Measurements from ENCODE around the gene ACSM4.
"Not testable (repeated sequence)": the region's sequence is repeated elsewhere in the genome, so short reads cannot be mapped to it uniquely, and the experiment has no call there.

Gene ACSM4

GRCh38 chr12:7327918-7328317 is 24.0 kb downstream of the ACSM4 start:
- DNase-seq (ENCODE audit: insufficient read length, low spot score) (no peak), FAIRE-seq (no peak)

GRCh38 chr12:7337790-7338189 is 33.9 kb downstream of the ACSM4 start:
- DNase-seq (ENCODE audit: insufficient read length, low spot score); FAIRE-seq: not testable (repeated sequence)

- FAIRE-seq (no peak), DNase-seq (ENCODE audit: insufficient read length, low spot score) (no peak)
Measured at GRCh38 chr12:7339675-7340074, 35.8 kb downstream of the ACSM4 start.

- FAIRE-seq (peak; percentile 11), DNase-seq (ENCODE audit: insufficient read length, low spot score) (no peak)
Measured at GRCh38 chr12:7344833-7345606, 41.1 kb downstream of the ACSM4 start.

GRCh38 chr12:7346551-7347225 is 42.8 kb downstream of the ACSM4 start:
- FAIRE-seq (no peak), DNase-seq (ENCODE audit: insufficient read length, low spot score) (no peak)

GRCh38 chr12:7349418-7349817 is 45.5 kb downstream of the ACSM4 start:
- FAIRE-seq: no peak
- no peak for DNase-seq (ENCODE audit: insufficient read length, low spot score)

- no peak for DNase-seq (ENCODE audit: insufficient read length, low spot score)
- FAIRE-seq: no peak
Measured at GRCh38 chr12:7351177-7351576, 47.3 kb downstream of the ACSM4 start.

- DNase-seq (ENCODE audit: insufficient read length, low spot score) (no peak), FAIRE-seq (no peak)
Measured at GRCh38 chr12:7352661-7353060, 48.8 kb downstream of the ACSM4 start.

GRCh38 chr12:7354529-7354928 is 50.7 kb downstream of the ACSM4 start:
- DNase-seq (ENCODE audit: insufficient read length, low spot score): no peak

GRCh38 chr12:7361265-7361664 is 57.4 kb downstream of the ACSM4 start:
- FAIRE-seq: peak; percentile 83
- no peak for DNase-seq (ENCODE audit: insufficient read length, low spot score)

More at GRCh38 chr12:7354529-7354928, 50.7 kb downstream of the ACSM4 start:
- FAIRE-seq: no peak

GRCh38 chr12:7362734-7363133 is 58.9 kb downstream of the ACSM4 start:
- DNase-seq (ENCODE audit: insufficient read length, low spot score) (no peak), FAIRE-seq (no peak)

- DNase-seq (ENCODE audit: insufficient read length, low spot score) (peak; percentile 1), FAIRE-seq (no peak)
Measured at GRCh38 chr12:7369274-7369729, 65.4 kb downstream of the ACSM4 start.

- no peak for FAIRE-seq
- no peak for DNase-seq (ENCODE audit: insufficient read length, low spot score)
Measured at GRCh38 chr12:7373226-7373625, 69.4 kb downstream of the ACSM4 start.

- no peak for FAIRE-seq
Measured at GRCh38 chr12:7374423-7375144, 70.7 kb downstream of the ACSM4 start.

GRCh38 chr12:7375145-7375543 is 71.3 kb downstream of the ACSM4 start:
- DNase-seq (ENCODE audit: insufficient read length, low spot score): no peak
- no peak for FAIRE-seq

More at GRCh38 chr12:7374423-7375144, 70.7 kb downstream of the ACSM4 start:
- DNase-seq (ENCODE audit: insufficient read length, low spot score): no peak

GRCh38 chr12:7376196-7376595 is 72.3 kb downstream of the ACSM4 start:
- DNase-seq (ENCODE audit: insufficient read length, low spot score) (no peak), FAIRE-seq (no peak)

Measured in GM19239 (cell line).